Suprapubic skin (tissue), 4 donors: ENCODE data around the gene ADAMTS16. TPM values are rescaled to one million over a fixed set of nuclear protein-coding genes. Genes with fewer than 3 reads are reported as not detected.

Experiments
- DNase-seq, 2 donors: peaks; one replicate each; pipeline ENCODE4 v3.0.0-alpha.2; 2019; ENCODE audit warnings: low spot score in 2 of 2
- H3K27ac ChIP-seq: fragments of 200-600 bp; sonication (generic); one replicate; pipeline ENCODE4 v1.5.1; 2019
- H3K27me3 ChIP-seq: fragments of 200-600 bp; sonication (generic); one replicate; pipeline ENCODE4 v1.5.1; 2019
- H3K36me3 ChIP-seq: fragments of 200-600 bp; sonication (generic); one replicate; pipeline ENCODE4 v1.5.1; 2019
- H3K4me1 ChIP-seq: fragments of 200-600 bp; sonication (generic); one replicate; pipeline ENCODE4 v1.5.1; 2019
- H3K4me3 ChIP-seq: fragments of 200-600 bp; sonication (generic); one replicate; pipeline ENCODE4 v1.5.1; 2019; ENCODE audit warnings: mild to moderate bottlenecking
- H3K9me3 ChIP-seq: fragments of 200-600 bp; sonication (generic); one replicate; pipeline ENCODE4 v1.5.1; 2019
- CTCF ChIP-seq, 2 donors: fragments of 200-600 bp in 1 of 2; fragments of 450-650 bp in 1 of 2; sonication (generic) in 1 of 2; IDR thresholded peaks; one replicate each; pipeline ENCODE4 v1.5.1; 2016 to 2019; ENCODE audit warnings: antibody characterized with exemption in 2 of 2, mild to moderate bottlenecking in 1 of 2, moderate library complexity in 1 of 2
- EP300 ChIP-seq: sonication (generic); formaldehyde crosslinking; IDR thresholded peaks from one replicate; pipeline ENCODE4 v1.6.1; 2017; ENCODE audit warnings: antibody characterized with exemption
- POLR2A ChIP-seq, 2 donors: fragments of 450-650 bp; IDR thresholded peaks; one replicate each; pipeline ENCODE4 v1.6.1; 2017; ENCODE audit warnings: antibody characterized with exemption in 2 of 2, mild to moderate bottlenecking in 2 of 2, moderate library complexity in 2 of 2
- POLR2AphosphoS5 ChIP-seq, 3 donors: sonication (generic); formaldehyde crosslinking; IDR thresholded peaks; one replicate each; pipeline ENCODE4 v1.6.1; 2017; ENCODE audit warnings: antibody characterized with exemption in 3 of 3
- WGBS: methylation state at CpG from one replicate; pipeline ENCODE4 v1.1.5; 2018; 5-methylcytosine and 5-hydroxymethylcytosine counted together
- total RNA-seq, 4 donors: library from RNA; depleted of rRNA; stranded (reverse); fragments of >200 nt; gene quantifications; one replicate each; pipeline ENCODE4 v1.1.0, GENCODE V29; 2016

ADAMTS16 gene
- total RNA-seq, 4 donors from 2014 or later: 0.10 to 0.64 TPM; not detected in 2

GRCh38 chr5:5202321-5202720 is 62.2 kb downstream of the ADAMTS16 start:
- H3K27me3 ChIP-seq: no peaks in the 10 kb centered on the region
- H3K4me1 ChIP-seq: no peaks in the 10 kb centered on the region
- no peak overlapping the region for H3K4me3 ChIP-seq
- H3K36me3 ChIP-seq: no peaks in the 10 kb centered on the region
- TF ChIP-seq POLR2A (IDR thresholded peaks at IDR 0.05) (no peak), POLR2AphosphoS5 (IDR thresholded peaks at IDR 0.05) (no peak), CTCF (IDR thresholded peaks at IDR 0.05) (no peak), EP300 (no peak)
- DNase-seq: no peak
- H3K9me3 ChIP-seq: no peaks in the 10 kb centered on the region
- 42% methylated on average over 2 of the region's 2 CpGs for WGBS
- H3K27ac ChIP-seq: no peak overlapping the region

- no peaks in the 10 kb centered on the region for H3K36me3 ChIP-seq
- no peaks in the 10 kb centered on the region for H3K27me3 ChIP-seq
- H3K4me1 ChIP-seq: no peaks in the 10 kb centered on the region
- H3K4me3 ChIP-seq: no peak overlapping the region
- no peak overlapping the region for H3K27ac ChIP-seq
- no peak for DNase-seq
- WGBS: 83% methylated on average over 2 of the region's 2 CpGs
- H3K9me3 ChIP-seq: no peaks in the 10 kb centered on the region
- TF ChIP-seq CTCF (IDR thresholded peaks at IDR 0.05): no peak
These were observed 63.3 kb downstream of the ADAMTS16 start for GRCh38 chr5:5203451-5203850.

GRCh38 chr5:5207828-5208227 is 67.7 kb downstream of the ADAMTS16 start:
- H3K27ac ChIP-seq: no peak overlapping the region
- H3K27me3 ChIP-seq: no peaks in the 10 kb centered on the region
- no peaks in the 10 kb centered on the region for H3K36me3 ChIP-seq
- H3K9me3 ChIP-seq: no peaks in the 10 kb centered on the region
- DNase-seq: no peak
- 90% methylated on average over 3 of the region's 3 CpGs for WGBS
- H3K4me3 ChIP-seq: no peak overlapping the region
- peaks cover 8% of the 10 kb centered on the region for H3K4me1 ChIP-seq
- TF ChIP-seq EP300: no peak
- TF ChIP-seq POLR2A (IDR thresholded peaks at IDR 0.05): no peak
- no peak for TF ChIP-seq CTCF (IDR thresholded peaks at IDR 0.05)
- TF ChIP-seq POLR2AphosphoS5 (IDR thresholded peaks at IDR 0.05): no peak

- no peaks in the 10 kb centered on the region for H3K9me3 ChIP-seq
- no peaks in the 10 kb centered on the region for H3K27me3 ChIP-seq
- H3K4me3 ChIP-seq: no peak overlapping the region
- H3K36me3 ChIP-seq: no peaks in the 10 kb centered on the region
- H3K4me1 ChIP-seq: peaks cover 8% of the 10 kb centered on the region
- no peak for TF ChIP-seq EP300
- no peak for TF ChIP-seq POLR2AphosphoS5 (IDR thresholded peaks at IDR 0.05)
- no peak for TF ChIP-seq POLR2A (IDR thresholded peaks at IDR 0.05)
- no peak for TF ChIP-seq CTCF (IDR thresholded peaks at IDR 0.05)
- DNase-seq: no peak
- H3K27ac ChIP-seq: no peak overlapping the region
- 26% methylated on average over 5 of the region's 5 CpGs for WGBS
These were observed 69.0 kb downstream of the ADAMTS16 start for GRCh38 chr5:5209089-5209488.

GRCh38 chr5:5209510-5210286 is 69.6 kb downstream of the ADAMTS16 start:
- TF ChIP-seq POLR2AphosphoS5 (IDR thresholded peaks at IDR 0.05) (no peak), EP300 (no peak), CTCF (IDR thresholded peaks at IDR 0.05) (no peak), POLR2A (IDR thresholded peaks at IDR 0.05) (no peak)
- H3K4me3 ChIP-seq: no peak overlapping the region
- peaks cover 8% of the 10 kb centered on the region for H3K4me1 ChIP-seq
- H3K27me3 ChIP-seq: no peaks in the 10 kb centered on the region
- no peaks in the 10 kb centered on the region for H3K9me3 ChIP-seq
- no peaks in the 10 kb centered on the region for H3K36me3 ChIP-seq
- DNase-seq: no peak
- 31% methylated on average over 5 of the region's 5 CpGs for WGBS
- no peak overlapping the region for H3K27ac ChIP-seq
